Peyer's patch (tissue), 4 donors: ENCODE measurements around the gene SPATA16.
"Not testable (repeated sequence)": the region's sequence is repeated elsewhere in the genome, so short reads cannot be mapped to it uniquely, and the experiment has no call there.

Experiments used
- POLR2A ChIP-seq, 2 donors: fragments of 450-650 bp; IDR thresholded peaks; one replicate each; pipeline ENCODE4 v1.5.1; 2017; ENCODE audit warnings: antibody characterized with exemption in 2 of 2, mild to moderate bottlenecking in 2 of 2, moderate library complexity in 2 of 2
- TF ChIP-seq, protein P1 (sequence below), 6 experiments: fragments of 450-650 bp in 4 of 6; fragments of 200-600 bp in 2 of 6; sonication (generic) in 1 of 6; IDR thresholded peaks; one replicate each; pipeline ENCODE4 v1.5.1; 2017 to 2019; ENCODE audit warnings: antibody characterized with exemption in 6 of 6, mild to moderate bottlenecking in 3 of 6, moderate library complexity in 1 of 6

- TF ChIP-seq, protein P1, sequence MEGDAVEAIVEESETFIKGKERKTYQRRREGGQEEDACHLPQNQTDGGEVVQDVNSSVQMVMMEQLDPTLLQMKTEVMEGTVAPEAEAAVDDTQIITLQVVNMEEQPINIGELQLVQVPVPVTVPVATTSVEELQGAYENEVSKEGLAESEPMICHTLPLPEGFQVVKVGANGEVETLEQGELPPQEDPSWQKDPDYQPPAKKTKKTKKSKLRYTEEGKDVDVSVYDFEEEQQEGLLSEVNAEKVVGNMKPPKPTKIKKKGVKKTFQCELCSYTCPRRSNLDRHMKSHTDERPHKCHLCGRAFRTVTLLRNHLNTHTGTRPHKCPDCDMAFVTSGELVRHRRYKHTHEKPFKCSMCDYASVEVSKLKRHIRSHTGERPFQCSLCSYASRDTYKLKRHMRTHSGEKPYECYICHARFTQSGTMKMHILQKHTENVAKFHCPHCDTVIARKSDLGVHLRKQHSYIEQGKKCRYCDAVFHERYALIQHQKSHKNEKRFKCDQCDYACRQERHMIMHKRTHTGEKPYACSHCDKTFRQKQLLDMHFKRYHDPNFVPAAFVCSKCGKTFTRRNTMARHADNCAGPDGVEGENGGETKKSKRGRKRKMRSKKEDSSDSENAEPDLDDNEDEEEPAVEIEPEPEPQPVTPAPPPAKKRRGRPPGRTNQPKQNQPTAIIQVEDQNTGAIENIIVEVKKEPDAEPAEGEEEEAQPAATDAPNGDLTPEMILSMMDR (IDR thresholded peaks at IDR 0.05): not testable (repeated sequence)
- not testable (repeated sequence) for TF ChIP-seq POLR2A (IDR thresholded peaks at IDR 0.05)
Observed at GRCh38 chr3:172879381-172879780, 261.7 kb downstream of the SPATA16 start.
